ENCODE results near the gene ROR1. TPM values are rescaled to one million over a fixed set of nuclear protein-coding genes. Genes with fewer than 3 reads are reported as not detected.
A peak's percentile ranks its signal among the peaks of the same experiment; 100 is the strongest.

ROR1 gene
- total RNA-seq, 2 donors from 2014 or later: 12.9 to 40.8 TPM

- peak overlapping the region; percentile 18 to 56 for H3K27ac ChIP-seq
- H3K4me3 ChIP-seq: no peak overlapping the region
- no peak for DNase-seq (ENCODE audit: low spot score)
- H3K4me1 ChIP-seq: no peaks in the 10 kb centered on the region
- TF ChIP-seq CTCF (IDR thresholded peaks at IDR 0.05): no peak
- H3K27me3 ChIP-seq: no peaks in the 10 kb centered on the region
- H3K36me3 ChIP-seq: peaks cover 6% of the 10 kb centered on the region
- no peaks in the 10 kb centered on the region for H3K9me3 ChIP-seq
Measured at GRCh38 chr1:64051796-64052195, 278.0 kb downstream of the ROR1 start.

- no peak for DNase-seq (ENCODE audit: low spot score)
- H3K4me1 ChIP-seq: no peaks in the 10 kb centered on the region
- no peak for TF ChIP-seq CTCF (IDR thresholded peaks at IDR 0.05)
- H3K27me3 ChIP-seq: no peaks in the 10 kb centered on the region
- H3K4me3 ChIP-seq: no peak overlapping the region
- H3K36me3 ChIP-seq: peaks cover 6% of the 10 kb centered on the region
- H3K9me3 ChIP-seq: peaks cover 0 to 3% of the 10 kb centered on the region in 2 donors
- H3K27ac ChIP-seq: peak overlapping the region in 1 of 2 donors; percentile 56
Measured at GRCh38 chr1:64052777-64053176, 279.0 kb downstream of the ROR1 start.

GRCh38 chr1:64055310-64055709 lies 281.5 kb downstream of the ROR1 start:
- H3K4me1 ChIP-seq: no peaks in the 10 kb centered on the region
- peaks cover 0 to 18% of the 10 kb centered on the region in 2 donors for H3K9me3 ChIP-seq
- H3K27ac ChIP-seq: no peak overlapping the region
- TF ChIP-seq CTCF (IDR thresholded peaks at IDR 0.05): no peak
- no peaks in the 10 kb centered on the region for H3K36me3 ChIP-seq
- H3K4me3 ChIP-seq: no peak overlapping the region
- no peaks in the 10 kb centered on the region for H3K27me3 ChIP-seq
- no peak for DNase-seq (ENCODE audit: low spot score)

- H3K9me3 ChIP-seq: peaks cover 0 to 18% of the 10 kb centered on the region in 2 donors
- H3K4me3 ChIP-seq: no peak overlapping the region
- no peak for TF ChIP-seq CTCF (IDR thresholded peaks at IDR 0.05)
- H3K36me3 ChIP-seq: no peaks in the 10 kb centered on the region
- H3K27ac ChIP-seq: no peak overlapping the region
- H3K27me3 ChIP-seq: no peaks in the 10 kb centered on the region
- no peak for DNase-seq (ENCODE audit: low spot score)
- no peaks in the 10 kb centered on the region for H3K4me1 ChIP-seq
Measured at GRCh38 chr1:64059556-64059955, 285.7 kb downstream of the ROR1 start.

- Histone ChIP-seq H3K27ac (no peak overlapping the region), H3K27me3 (no peaks in the 10 kb centered on the region), H3K4me3 (no peak overlapping the region), H3K4me1 (no peaks in the 10 kb centered on the region), H3K9me3 (peaks cover 0 to 18% of the 10 kb centered on the region in 2 donors), H3K36me3 (no peaks in the 10 kb centered on the region)
- DNase-seq (ENCODE audit: low spot score): no peak
- no peak for TF ChIP-seq CTCF (IDR thresholded peaks at IDR 0.05)
Measured at GRCh38 chr1:64060611-64061302, 286.9 kb downstream of the ROR1 start.

Data from right atrium auricular region (tissue), 2 donors.